Dendritic cell treated with granulocyte-macrophage colony-stimulating factor and Interleukin-4, amounts not matched to agents 40 ng/mL and 50 ng/mL, for 4 days (primary cell): ENCODE results near the gene ABCC2.

Experiments used
- H3K27ac Mint-ChIP-seq: one replicate; pipeline ENCODE4 v1.8.0; 2022; ENCODE audit warnings: mild to moderate bottlenecking, mixed read lengths
- H3K27me3 Mint-ChIP-seq: one replicate; pipeline ENCODE4 v1.8.0; 2022; ENCODE audit warnings: mild to moderate bottlenecking, mixed read lengths
- H3K36me3 Mint-ChIP-seq: one replicate; pipeline ENCODE4 v1.8.0; 2022; ENCODE audit warnings: low read depth, mixed read lengths
- H3K4me1 Mint-ChIP-seq: one replicate; pipeline ENCODE4 v1.8.0; 2022; ENCODE audit warnings: low read depth, mixed read lengths
- H3K4me3 Mint-ChIP-seq: one replicate; pipeline ENCODE4 v1.8.0; 2022; ENCODE audit warnings: mild to moderate bottlenecking, moderate library complexity, mixed read lengths
- H3K9me3 Mint-ChIP-seq: one replicate; pipeline ENCODE4 v1.8.0; 2022; ENCODE audit warnings: mixed read lengths
- intact Hi-C: fragments of 100-400 bp; cut with micrococcal nuclease; formaldehyde crosslinking; loops from one replicate; pipeline ENCODE4 v1.15.0; 2022

Gene ABCC2

DNA sequence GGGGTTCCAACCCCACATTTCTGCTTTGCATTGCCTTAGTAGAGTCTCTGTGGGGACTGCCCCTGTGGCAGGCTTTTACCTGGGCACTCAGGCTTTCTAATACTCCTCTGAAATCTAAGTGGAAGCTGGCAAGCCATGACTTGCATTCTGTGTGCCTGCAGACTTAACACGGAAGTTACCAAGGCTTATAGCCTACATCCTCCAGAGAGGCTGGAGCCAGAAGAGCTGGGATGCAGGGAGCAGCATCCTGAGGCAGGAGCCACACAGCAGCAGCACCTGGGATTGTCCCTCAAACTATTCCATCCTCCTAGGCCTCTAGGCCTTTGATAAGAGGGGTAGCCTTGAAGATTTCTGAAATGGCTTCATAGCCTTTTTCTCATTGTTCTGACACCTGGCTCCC, 22.1 kb upstream of the ABCC2 start:
- Mint-ChIP-seq H3K27me3 (no peaks in the 10 kb centered on the region), H3K36me3 (peaks cover 60% of the 10 kb centered on the region), H3K4me3 (no peak overlapping the region), H3K27ac (no peak overlapping the region), H3K9me3 (no peaks in the 10 kb centered on the region), H3K4me1 (peaks cover 18% of the 10 kb centered on the region)
- intact Hi-C loops: no loop called here

DNA sequence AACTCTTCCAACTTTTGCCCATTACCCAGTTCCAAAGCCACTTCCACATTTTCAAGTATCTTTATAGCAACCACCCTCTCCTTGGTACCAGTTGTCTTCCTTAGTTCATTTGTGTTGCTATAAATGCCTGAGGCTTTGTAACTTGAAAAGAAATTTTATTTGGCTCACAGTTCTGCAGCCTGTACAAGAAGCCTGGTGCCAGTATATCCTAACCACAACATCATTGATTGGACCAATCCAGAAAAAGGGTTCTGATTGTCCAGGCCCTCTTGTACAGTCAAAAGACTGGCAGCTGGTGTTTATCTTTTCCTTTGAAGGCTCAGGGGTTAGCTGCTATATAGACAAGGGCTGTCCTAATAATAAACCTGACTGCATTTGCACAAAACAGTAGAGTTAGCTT, 21.1 kb upstream of the ABCC2 start:
- no peak overlapping the region for H3K4me3 Mint-ChIP-seq
- H3K36me3 Mint-ChIP-seq: peaks cover 49% of the 10 kb centered on the region
- intact Hi-C loops: no loop called here
- H3K9me3 Mint-ChIP-seq: no peaks in the 10 kb centered on the region
- peaks cover 26% of the 10 kb centered on the region for H3K4me1 Mint-ChIP-seq
- H3K27me3 Mint-ChIP-seq: no peaks in the 10 kb centered on the region
- no peak overlapping the region for H3K27ac Mint-ChIP-seq

DNA sequence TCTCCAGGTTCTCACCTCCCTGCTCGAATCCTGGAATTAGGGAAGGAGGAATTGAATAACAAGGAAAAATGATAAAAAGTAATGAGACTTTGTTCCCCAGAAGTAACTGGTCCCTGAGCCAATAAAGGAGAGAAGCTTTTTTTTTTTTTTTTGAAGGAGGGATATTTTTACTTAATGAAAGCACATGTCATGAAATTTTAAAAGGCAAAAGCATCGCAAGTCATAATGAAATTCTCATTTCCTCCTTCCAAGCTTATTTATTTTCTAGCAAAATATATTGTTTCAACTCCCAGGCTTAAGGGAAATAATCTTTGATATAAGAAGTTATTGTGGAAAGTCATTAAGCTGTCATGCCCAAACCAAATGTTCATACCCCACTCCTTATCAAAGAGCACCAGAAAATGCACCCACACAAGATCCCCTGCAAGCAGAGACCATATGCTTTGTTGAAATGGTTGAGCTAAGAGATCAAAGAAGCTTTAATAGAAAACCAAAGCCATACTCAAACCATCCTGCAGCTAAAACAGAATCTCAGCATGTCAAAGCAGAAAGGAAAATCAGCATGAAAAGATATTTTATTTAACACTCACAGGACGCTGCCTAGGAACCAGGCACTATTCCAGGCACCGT, 16.7 kb upstream of the ABCC2 start:
- Mint-ChIP-seq H3K27ac (no peak overlapping the region), H3K9me3 (no peaks in the 10 kb centered on the region)
- intact Hi-C loops: no loop called here

DNA sequence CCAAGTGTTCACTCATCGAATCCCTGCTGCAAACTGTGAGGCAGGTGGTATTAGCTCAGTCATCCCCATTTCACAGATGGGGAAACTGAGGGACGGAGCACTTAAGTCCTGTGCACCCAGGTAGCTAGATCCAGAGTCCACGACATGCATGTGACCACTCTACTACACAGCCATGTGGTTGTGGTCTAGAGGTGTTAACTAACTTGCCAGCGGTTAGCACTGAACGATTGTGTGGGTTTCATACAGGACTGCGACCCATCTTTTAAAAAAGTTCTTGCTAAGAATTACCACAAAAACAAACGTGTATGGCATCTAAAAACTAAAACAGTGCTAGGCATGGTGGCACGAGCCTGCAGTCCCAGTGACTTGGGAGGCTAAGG, 16.1 kb upstream of the ABCC2 start:
- intact Hi-C loops: no loop called here
- Mint-ChIP-seq H3K27ac (no peak overlapping the region), H3K9me3 (no peaks in the 10 kb centered on the region), H3K36me3 (peaks cover 5% of the 10 kb centered on the region), H3K27me3 (peaks cover 3% of the 10 kb centered on the region), H3K4me3 (no peak overlapping the region), H3K4me1 (peaks cover 28% of the 10 kb centered on the region)

More for the DNA sequence above, 16.7 kb upstream of the ABCC2 start:
- Mint-ChIP-seq H3K4me3 (no peak overlapping the region), H3K36me3 (peaks cover 7% of the 10 kb centered on the region), H3K4me1 (peaks cover 33% of the 10 kb centered on the region), H3K27me3 (peaks cover 3% of the 10 kb centered on the region)

DNA sequence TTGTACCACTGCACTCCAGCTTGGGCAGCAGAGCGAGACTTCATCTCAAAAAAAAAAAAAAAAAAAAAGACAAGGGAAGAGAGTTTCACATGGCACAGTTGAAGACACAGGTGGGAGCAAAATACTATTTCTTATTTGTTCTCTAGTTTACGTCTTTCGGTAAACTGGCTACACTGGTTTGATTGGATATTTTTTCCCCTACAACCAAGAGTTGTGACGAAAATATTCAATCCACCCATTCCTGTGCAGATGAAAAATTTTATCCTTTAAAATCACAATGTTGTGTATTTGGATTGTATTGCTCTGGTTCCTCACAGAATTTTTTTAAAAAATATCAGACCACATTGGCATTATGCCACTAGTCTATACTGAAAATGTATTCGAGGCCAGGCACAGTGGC, 14.5 kb upstream of the ABCC2 start:
- no peak overlapping the region for H3K27ac Mint-ChIP-seq
- H3K36me3 Mint-ChIP-seq: no peaks in the 10 kb centered on the region
- no peaks in the 10 kb centered on the region for H3K9me3 Mint-ChIP-seq
- H3K4me3 Mint-ChIP-seq: no peak overlapping the region
- peaks cover 3% of the 10 kb centered on the region for H3K27me3 Mint-ChIP-seq
- H3K4me1 Mint-ChIP-seq: peaks cover 26% of the 10 kb centered on the region
- intact Hi-C loops: no loop called here

DNA sequence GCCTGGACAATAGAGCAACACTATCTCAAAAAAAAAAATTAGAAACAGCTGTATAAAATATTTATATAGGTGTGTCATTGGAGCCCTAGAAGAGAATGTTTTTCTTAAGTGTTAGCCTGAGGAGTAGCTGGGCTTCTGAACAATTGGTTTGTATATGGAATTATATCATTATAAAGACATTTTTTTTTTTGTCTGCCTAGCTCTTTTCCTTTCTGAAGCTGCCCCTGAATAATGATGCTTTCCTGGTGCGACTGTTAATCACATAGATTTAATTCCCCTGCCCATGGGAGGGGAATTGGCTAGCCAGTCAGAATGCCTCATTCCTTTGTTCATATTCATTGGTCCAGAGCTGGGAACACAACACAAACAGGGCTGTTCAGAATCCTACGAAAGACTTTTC, 13.9 kb upstream of the ABCC2 start:
- H3K4me3 Mint-ChIP-seq: no peak overlapping the region
- intact Hi-C loops: no loop called here
- H3K4me1 Mint-ChIP-seq: peaks cover 23% of the 10 kb centered on the region
- H3K9me3 Mint-ChIP-seq: no peaks in the 10 kb centered on the region
- H3K27ac Mint-ChIP-seq: no peak overlapping the region
- peaks cover 3% of the 10 kb centered on the region for H3K27me3 Mint-ChIP-seq
- H3K36me3 Mint-ChIP-seq: no peaks in the 10 kb centered on the region

DNA sequence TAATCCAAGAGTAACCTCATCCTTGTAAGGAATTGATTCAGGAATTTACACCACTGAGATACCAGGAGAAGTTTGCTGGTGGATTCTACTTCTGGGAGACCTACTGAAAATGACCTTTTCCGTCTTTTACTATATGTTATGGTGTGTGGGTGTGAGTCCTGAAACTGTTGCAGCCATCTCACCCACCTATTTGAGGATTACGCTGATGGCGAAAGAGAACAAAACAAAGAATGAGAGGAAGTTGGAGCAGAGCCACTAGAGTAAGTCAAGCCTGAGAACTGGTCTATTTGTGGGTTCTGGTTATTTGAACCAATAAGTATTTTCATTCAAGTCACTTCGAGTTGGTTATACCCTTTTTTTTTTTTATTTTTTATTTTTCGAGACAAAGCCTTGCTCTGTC, 12.7 kb upstream of the ABCC2 start:
- no peak overlapping the region for H3K27ac Mint-ChIP-seq
- no peaks in the 10 kb centered on the region for H3K9me3 Mint-ChIP-seq
- peaks cover 22% of the 10 kb centered on the region for H3K4me1 Mint-ChIP-seq
- no peaks in the 10 kb centered on the region for H3K36me3 Mint-ChIP-seq
- no peak overlapping the region for H3K4me3 Mint-ChIP-seq
- peaks cover 3% of the 10 kb centered on the region for H3K27me3 Mint-ChIP-seq
- intact Hi-C loops: no loop called here

DNA sequence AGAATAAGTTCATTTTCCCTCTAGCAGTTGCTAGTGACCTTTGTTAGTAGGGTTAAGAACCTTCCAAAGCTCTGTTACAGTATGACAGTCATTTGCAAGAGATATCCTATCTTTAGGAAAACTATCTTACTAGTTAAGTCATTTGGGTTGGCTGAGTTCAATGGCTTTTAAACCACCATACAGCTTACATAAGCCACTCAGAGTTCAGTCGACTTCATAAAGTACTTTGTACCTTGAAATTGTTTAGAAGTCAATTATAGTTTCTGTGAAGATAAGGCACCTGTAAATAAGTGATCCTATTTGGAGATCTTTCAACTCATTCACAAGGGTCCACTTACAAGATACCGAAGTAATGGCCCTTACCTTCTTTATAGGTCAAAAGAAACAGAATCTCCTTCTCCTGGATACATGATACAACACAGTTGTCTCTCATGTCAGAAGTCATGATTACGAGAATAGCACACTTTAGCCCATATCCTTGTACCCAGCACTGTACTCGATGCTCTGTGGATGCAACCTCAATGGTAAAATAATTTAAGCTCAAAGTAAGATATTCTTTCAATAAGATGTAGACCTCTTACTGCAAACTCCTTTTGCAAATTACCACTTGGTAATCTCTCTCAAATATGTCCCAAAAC, 11.9 kb upstream of the ABCC2 start:
- Mint-ChIP-seq H3K4me3 (no peak overlapping the region), H3K27ac (no peak overlapping the region), H3K4me1 (peaks cover 17% of the 10 kb centered on the region), H3K9me3 (no peaks in the 10 kb centered on the region), H3K36me3 (no peaks in the 10 kb centered on the region), H3K27me3 (peaks cover 3% of the 10 kb centered on the region)
- intact Hi-C loops: no loop called here

DNA sequence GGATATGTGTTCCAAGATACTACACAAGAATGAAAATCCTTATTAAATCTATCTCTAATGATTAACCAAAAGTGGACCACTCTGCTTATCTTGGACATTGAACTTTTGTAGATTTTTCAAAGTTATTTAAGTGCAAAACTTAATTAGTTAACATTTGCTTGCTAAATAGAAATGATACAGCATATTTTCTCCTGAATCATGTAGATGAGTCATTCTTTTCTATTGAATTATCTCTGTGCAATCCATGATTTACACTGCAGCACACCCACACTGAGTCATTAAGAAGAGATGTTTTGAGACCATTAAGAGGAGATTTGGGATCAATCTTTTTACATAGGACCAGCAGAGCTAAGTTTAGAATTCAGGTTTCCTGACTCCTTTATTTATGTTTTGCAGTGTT, 6.6 kb upstream of the ABCC2 start:
- Mint-ChIP-seq H3K4me3 (no peak overlapping the region), H3K27ac (peak overlapping the region; percentile 76), H3K4me1 (peaks cover 38% of the 10 kb centered on the region), H3K9me3 (no peaks in the 10 kb centered on the region), H3K36me3 (no peaks in the 10 kb centered on the region), H3K27me3 (no peaks in the 10 kb centered on the region)
- intact Hi-C loops: no loop called here

DNA sequence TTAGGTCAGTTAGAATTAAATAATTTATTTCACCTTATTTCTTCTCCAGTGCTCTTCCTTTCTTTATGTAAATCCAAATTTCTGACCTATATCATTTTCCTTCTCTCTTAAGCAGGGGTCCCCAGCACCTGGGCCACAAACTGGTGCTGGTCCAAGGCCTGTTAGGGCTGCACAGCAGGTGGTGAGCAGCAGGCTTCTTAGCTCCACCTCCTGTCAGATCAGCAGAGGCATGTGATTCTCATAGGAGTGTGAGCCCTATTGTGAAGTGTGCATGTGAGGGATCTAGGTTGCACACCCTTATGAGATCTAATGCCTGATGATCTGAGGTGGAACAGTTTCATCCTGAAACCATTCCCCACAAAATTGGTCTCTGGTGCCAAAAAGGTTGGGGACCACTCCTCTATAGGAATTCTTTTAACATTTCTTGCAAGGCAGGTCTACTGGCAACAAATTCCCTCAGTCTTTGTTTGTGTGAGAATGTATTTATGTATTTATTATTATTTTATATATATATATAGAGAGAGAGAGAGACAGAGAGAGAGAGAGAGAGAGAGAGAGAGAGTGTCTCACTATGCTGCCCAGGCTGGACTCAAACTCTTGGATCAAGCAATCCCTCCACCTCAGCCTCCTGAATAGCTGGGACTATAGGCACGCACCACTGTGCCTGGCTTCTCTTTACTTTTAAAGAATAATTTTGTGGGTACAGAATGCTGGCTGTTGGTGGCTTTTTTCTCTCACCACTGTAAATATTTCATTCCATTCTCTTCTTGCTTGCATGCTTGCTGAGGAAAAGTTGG, 4.3 kb upstream of the ABCC2 start:
- Mint-ChIP-seq H3K27me3 (no peaks in the 10 kb centered on the region), H3K4me3 (no peak overlapping the region), H3K9me3 (no peaks in the 10 kb centered on the region), H3K36me3 (no peaks in the 10 kb centered on the region), H3K4me1 (peaks cover 42% of the 10 kb centered on the region), H3K27ac (peak overlapping the region; percentile 76)
- intact Hi-C loops: no loop called here

DNA sequence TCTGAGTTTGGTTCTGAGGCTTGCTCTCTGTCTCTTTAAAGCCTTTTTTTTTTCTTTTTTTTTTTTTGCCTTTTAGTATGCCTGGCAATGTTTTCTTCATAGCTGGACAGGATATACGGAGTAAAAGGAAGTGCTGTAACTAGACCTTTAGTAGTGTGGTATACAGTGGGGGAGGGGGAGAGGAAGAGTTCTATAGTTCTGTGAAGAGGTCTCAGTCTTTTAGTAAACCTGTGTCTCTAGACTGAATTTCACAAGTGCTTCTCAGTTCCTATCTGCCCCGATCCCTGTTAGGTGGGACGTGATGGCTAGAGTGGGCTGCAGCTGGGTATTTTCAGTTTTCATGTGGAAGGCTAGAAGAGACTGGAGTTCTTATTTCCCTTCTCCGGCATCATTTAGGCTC, 3.1 kb upstream of the ABCC2 start:
- no peaks in the 10 kb centered on the region for H3K36me3 Mint-ChIP-seq
- H3K4me1 Mint-ChIP-seq: peaks cover 46% of the 10 kb centered on the region
- H3K4me3 Mint-ChIP-seq: peak overlapping the region; percentile 20
- H3K9me3 Mint-ChIP-seq: no peaks in the 10 kb centered on the region
- intact Hi-C loops: no loop called here
- H3K27ac Mint-ChIP-seq: peak overlapping the region; percentile 73
- H3K27me3 Mint-ChIP-seq: no peaks in the 10 kb centered on the region

DNA sequence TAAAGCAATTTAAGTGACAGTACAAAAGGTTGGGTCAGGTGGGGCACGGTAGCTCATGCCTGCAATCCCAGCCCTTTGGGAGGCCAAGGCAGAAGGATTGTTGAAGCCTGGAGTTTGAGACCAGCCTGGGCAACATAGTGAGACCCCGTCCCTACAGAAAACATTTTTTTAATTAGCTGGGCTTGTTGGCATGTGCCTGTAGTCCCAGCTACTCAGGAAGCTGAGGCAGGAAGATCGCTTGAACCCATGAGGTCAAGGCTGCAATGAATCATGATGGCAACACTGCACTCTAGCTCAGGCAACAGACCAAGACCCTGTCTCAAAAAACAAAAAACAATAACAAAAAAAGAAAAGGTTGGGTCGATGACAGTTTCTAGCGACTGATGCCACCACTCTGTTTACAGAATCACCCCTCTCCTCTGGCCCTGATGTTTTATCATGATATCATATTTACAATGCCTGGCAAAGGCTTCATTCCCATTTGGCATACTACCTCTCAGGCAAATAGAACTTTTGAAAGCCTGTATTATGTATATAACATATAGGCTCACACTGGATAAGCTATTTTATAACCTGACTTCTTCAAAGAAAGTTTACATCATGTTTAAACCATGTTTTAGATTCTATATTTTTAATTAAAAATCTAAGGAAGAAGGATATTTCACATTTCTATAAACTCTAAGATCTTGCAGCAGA, 558 bp upstream of the ABCC2 start:
- intact Hi-C loops: no loop called here
- Mint-ChIP-seq H3K9me3 (no peaks in the 10 kb centered on the region), H3K4me1 (peaks cover 36% of the 10 kb centered on the region), H3K36me3 (no peaks in the 10 kb centered on the region), H3K27ac (no peak overlapping the region), H3K4me3 (no peak overlapping the region), H3K27me3 (no peaks in the 10 kb centered on the region)

DNA sequence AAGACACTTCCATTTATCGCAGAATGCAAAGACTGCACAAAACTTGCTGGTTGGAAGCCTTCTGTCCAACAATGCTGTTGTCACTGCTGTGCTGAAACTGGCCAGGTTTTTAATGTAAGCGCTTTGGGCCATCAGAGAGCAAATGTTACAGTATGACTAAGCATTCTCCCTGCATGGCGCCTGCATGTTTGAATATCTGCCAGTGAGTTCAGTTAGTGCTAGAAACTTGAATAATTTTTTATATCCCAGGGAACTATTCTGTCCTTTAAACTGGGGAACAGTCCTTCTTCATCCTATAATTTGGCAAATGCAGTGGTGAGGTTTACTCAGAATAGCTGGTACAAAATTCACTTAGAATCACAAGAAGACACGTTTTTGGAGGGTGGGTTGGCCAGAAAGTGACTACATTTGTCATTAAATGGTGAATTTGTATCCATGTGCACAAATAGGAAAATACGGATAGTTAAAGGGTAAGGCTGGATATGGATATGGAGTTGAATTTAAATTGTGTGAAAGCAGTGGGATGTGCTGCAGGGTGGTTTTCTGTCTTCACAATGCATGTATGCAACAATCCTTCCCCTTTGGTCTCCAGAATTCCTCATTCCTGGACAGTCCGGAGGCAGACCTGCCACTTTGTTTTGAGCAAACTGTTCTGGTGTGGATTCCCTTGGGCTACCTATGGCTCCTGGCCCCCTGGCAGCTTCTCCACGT, 1.7 kb downstream of the ABCC2 start:
- Mint-ChIP-seq H3K27me3 (no peaks in the 10 kb centered on the region), H3K4me1 (peaks cover 15% of the 10 kb centered on the region), H3K27ac (peak overlapping the region; percentile 7), H3K36me3 (no peaks in the 10 kb centered on the region), H3K9me3 (no peaks in the 10 kb centered on the region), H3K4me3 (no peak overlapping the region)
- intact Hi-C loops: no loop called here
